CMK (cell line): Measurements from ENCODE around the gene SFXN5.
"Not testable (repeated sequence)": the region's sequence is repeated elsewhere in the genome, so short reads cannot be mapped to it uniquely, and the experiment has no call there.

Source experiments
- DNase-seq: peaks from one replicate; pipeline ENCODE4 v3.0.0-alpha.2; 2010; ENCODE audit warnings: low read depth

SFXN5 gene

GRCh38 chr2:72921088-72921851 lies 150.2 kb downstream of the SFXN5 start:
- no peak for DNase-seq

DNA sequence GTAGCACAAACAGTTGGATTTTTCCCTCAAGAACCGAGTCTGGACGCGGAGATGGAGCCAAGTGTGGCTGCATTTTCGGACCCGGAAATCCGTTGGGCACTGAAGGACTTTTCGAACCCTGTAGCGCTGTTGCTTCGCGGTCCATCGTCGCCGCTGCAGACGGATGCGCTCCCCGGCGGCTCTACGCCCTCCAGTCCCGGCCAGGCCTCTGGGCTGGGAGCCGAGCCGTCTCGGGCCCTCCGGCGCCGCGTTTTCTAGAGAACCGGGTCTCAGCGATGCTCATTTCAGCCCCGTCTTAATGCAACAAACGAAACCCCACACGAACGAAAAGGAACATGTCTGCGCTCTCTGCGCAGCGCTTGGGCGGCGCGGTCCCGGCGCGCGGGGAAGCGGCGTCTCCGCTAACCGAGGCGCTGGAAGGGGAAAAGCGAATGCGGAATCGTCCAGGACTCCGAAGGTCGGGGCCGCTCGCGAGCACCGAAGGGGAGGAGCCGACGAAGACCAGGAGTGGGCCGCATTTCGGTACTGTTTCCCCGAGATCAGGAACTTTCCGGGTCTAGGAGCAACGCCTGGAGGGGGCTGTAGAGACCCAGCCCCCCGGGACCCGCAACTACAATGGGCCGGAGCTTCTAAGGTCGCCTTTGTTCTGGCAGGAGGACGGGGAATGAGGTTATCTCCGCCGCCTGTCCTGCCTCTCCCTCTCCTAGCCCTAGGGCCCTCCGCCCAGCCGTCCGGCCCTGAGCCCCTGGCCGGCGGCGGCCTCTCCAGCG lies 151.0 kb downstream of the SFXN5 start:
- DNase-seq, result no peak

DNA sequence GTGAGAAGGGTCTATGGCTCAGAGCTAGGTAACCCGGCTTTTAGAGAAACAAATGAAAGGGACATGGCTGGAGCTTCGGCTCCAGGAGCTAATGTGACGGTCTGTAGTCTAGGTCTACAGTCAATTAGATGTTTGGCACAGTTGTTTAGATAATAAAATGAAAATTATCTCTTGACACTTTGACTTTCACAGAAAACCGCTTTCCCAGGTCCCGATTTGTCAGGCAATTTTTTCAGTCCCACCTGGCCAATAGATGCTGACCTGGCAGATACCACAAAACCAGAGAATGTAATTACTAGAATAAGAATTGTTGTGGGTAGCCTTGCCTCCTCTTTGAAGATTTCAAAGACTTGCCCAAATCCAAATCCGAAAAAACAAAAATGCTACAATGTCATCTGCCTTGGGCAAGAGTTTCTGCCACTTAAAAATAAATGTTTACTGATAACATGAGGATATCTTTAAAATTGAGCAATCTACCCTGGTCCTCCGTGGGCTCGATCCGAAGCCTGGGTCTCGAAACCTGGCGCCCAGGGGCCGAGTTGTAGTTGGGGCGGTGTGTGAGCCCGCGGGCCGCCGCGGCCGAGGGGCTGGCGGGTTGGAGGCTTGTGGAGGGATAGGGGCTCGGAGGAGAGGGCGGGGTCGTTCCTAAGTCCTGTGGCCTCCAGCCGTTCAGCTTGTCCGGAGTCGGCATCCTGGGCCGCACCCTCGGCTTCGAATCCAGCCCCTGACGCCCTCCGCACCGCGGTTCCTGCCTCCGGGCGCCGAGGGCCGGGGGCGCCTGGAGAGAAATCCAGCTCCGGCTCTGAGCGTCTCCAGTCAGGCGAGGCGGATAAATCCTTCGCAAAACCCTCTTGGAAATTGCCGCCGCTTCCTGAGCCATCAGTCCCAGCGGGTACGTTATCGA lies 151.8 kb downstream of the SFXN5 start:
- DNase-seq, result no peak

GRCh38 chr2:72917877-72918553 lies 153.5 kb downstream of the SFXN5 start:
- no peak for DNase-seq

DNA sequence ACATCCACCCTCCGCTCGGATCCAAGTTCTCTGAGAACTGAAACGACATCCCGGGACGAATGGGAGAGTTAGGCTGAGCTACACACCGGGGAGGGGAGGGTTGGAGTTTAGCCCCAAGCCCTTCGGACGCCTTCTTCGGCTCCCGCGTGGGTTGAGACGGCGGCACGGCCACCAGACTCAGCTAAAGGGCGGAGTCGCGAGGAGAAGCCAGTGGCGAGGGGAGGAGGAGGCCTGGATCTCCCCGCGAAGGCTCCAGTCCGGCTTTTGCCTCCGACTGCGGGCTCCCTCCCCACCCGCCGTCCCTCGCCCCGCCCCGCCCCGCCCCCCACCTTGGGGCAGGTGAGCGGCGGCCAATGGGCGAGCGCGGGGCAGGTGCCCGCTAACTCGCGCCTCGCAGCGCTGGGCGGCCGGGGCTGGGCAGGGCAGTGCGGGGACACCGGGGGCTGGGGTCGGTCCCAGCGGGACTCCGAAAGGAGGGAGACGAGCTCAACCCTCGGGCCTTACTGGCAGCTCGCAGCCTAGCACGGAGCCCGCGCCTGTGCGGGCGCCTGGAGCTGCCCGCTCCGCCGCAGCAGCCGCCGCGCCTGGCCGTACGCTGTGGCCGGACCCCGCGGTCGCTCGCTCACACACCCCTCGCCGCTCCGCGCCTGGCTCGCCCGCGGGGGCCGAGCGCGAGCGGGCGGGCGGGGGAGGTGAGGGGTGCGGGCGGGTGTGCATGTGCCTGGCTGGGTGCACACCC lies 154.2 kb downstream of the SFXN5 start, which contains the start of gene EMX1:
EMX1 (plus strand) TSS at position 382 of the 739 bp plus-strand sequence; CDS start at position 716, 334 bp downstream.
- no peak for DNase-seq

DNA sequence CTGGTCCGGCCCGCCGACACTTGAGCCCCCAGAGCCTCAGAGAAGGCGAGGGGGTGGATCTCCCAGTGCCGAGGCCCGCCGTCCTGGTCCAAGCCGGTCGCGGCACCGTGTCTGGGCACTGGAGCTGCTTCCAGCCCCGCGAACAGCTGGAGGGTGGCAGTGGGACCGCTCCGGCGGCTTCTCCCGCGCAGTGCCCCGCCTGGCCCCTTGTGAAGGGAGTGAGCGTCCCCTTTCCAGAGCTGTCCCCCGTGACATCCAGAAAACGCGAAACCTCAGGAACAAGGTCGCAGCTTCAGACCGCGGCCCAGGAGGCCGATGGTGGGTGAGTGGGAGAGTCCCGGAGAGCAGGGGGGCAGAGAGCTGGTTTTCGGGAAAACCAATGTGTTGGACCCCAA lies 154.8 kb downstream of the SFXN5 start:
- DNase-seq, result no peak

DNA sequence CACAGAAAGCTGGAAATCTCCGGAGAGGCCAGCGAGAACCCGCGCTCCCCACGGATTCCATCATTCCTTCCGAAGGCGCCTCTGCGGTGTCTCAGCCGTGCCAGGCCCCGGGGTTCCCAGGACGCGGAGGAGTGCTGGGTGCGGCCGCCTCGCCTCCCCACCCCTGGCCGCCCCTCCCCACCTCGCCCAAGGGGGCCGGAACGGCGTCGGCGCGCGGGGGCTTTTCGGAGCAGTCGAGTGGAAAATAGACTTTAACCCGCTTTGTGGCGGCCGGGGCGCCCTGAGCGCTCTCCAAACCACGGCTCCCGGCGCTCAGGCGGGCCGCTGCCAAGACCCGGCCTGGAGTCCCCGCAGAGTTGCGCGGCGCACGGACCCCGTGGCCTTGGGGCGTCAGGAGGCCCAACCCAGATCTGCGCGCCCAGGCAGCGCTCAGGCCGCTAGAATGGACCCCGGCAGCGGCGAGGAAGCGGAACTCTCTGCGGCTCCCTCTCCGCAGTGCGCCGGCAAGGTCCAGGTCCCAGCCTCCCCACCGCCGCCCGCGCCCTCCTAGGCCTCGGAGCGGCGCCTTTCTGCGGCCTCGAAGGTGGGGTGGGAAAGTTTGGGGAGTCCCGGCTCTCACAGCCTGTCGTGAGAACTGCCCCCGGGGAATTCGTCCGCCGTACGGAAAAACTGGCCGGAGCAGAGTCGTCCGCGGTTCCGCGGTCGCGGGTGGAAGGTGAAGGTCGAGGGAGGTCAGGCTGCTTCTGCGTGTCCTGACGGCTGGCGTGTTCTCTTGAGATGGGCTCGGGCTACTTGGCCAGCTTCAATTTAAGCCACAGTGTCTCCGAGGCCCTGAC lies 155.4 kb downstream of the SFXN5 start:
- DNase-seq, result peak; percentile 53

DNA sequence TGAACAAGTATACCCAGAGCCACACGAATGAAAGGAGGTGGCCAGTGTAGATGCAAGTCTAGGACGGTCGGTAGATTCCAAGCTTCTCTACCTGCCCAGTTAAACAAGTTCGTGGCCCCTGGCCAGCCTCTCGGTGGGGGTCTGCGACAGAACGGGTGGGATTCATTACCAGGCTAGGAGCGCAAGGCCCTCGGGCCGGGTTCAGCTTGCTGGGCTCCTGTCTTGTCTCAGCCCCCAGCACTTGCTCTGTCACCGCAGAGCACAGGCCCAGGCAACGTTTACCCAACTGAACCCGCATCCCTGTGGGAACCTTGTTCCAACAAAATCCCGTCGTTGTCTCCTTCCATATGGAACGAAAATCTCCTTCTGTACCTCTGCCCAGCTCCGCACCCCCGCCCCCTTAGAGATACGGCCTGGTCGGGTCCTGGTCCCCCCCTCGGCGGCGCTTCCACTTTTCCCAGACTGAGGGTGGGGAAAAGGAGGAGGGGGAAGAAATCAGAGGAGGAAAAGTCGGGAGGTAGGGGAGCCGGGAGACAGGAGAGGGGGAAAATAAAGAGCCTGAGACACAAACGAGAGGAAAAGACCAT lies 156.1 kb downstream of the SFXN5 start:
- no peak for DNase-seq

GRCh38 chr2:72914589-72915319 lies 156.8 kb downstream of the SFXN5 start:
- no peak for DNase-seq

DNA sequence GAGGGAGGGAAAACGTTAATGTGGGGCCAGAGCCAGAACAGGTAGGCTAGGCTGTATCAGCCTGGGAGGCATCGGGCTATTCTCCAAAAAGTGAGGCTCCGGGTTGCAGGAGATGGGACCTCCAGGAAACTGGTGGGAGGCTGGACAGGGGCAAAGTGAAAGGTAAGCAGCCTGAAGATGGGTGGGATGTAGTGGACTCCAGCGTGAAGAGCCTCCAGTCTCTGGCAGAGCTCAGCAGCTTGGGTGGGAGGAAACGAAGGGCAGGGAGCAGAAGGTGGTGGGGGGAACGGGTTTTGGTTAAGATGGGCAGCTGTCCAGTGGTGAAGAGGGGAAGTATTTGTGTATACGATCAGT lies 157.3 kb downstream of the SFXN5 start:
- DNase-seq, result no peak

DNA sequence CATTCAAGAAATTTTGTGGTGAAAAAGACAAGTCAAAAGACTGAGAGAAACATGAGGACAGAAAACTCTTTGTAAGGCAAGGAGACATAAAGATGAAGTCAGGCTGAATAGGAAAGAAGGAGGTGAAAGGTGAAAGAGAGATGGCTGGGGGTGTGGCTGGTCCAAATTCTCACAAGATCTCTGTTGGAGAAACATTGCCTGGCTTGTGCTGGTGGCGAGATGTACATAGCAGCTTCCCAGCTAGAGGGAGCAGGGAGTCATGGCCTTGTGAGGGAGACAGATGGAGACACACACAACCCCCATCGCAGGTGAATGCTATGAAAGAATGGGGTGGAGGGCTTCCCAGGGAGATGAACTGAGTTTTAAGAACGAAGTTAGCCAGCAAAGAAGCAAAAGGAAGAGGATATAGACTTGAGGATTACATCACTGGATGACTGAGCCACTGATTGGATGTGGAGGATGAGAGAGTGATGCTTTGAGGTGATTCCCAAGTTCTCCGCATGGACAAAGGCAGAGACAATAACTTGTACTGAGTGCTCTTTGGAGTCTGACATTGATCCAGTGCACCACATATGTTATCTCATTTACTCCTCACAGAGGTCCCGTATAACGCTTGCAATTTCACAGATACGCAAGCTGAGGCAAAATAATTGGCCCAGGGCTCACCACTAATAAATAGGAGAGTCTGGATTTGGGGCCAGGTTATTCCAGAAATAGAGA lies 157.9 kb downstream of the SFXN5 start:
- DNase-seq, result no peak

DNA sequence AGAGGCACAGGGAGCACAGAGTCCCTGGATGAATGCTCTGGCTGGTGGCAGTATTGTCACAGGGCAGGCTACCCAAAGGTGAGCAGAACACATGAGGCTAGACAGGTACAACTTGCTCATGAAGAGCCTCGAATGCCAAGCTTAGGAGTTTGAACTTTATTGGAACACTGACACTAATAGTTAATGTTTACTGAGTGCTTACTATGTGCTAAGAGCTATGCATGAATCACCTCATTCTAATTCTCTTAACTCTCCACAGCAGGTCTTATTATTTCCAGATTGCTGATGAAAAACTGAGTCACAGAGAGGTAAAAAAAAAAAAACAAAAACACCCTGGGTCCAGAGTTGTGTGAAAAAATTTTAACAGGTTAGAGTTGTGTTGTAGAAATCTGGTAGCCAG lies 160.3 kb downstream of the SFXN5 start:
- DNase-seq, result no peak

DNA sequence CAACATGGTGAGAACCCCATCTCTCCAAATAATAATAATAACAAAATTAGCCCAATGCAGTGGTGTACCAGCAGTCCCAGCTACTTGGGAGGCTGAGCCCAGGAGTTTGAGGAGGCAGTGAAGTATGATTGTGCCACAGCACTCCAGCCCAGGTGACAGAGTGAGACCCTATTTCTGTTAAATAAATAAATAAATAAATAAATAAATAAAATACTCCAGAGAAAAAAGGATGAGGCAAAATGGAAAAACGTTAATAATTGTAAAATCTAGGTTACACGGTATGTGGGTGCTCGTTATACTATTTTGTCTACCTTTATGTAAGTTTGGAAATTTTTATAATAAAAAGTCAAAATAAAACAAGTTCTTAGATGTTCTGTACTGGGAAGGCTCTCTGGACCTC lies 162.8 kb downstream of the SFXN5 start:
- DNase-seq, result no peak

DNA sequence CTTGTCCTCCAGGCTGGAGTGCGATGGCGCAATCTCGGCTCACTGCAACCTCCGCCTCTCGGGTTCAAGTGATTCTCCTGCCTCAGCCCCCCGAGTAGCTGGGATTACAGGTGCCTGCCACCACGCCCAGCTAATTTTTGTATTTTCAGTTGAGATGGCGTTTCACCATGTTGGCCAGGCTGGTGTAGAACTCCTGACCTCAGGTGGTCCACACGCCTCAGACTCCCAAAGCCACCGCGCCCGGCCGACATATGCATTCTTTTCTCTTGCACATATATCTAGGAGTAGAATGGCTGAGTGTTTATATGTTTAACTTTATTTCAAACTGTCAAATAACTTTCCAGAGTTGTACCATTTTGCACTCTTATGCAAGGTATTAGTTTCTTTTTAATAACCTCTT lies 164.1 kb downstream of the SFXN5 start:
- DNase-seq, result not testable (repeated sequence)

GRCh38 chr2:72901426-72901825 lies 170.1 kb downstream of the SFXN5 start:
- peak; percentile 74 for DNase-seq

DNA sequence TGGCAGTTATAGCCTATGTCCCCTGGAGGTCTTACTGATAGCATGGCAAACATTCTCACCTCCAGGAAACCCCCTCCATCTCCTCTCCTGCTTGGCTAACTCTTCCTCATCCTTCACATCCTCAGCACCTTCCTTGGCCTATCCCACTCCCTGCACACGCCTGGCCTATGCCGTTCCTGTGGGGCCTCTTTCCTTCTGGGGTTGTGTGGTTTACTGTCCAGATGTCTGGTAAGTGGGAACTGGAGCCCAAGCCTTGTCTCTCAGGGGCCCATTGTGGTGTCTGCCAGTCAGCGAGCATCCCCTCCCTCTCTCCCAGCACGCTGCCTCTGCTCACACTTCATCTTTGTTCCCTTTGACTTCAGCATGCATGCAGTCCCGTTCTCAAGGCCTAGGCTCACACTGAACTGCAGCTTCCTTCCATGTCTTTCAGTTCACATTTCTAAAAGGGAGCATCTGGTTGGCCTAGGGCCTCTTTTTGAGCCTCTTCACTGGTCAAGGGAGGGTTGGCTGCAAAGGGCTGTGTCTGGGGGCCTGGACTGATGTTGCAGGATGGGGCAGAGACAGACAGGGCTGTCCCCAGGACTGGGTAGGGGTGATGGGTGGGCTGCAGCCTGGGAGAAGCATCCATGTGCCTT lies 171.2 kb downstream of the SFXN5 start:
- no peak for DNase-seq

GRCh38 chr2:72898585-72898906 lies 173.0 kb downstream of the SFXN5 start:
- DNase-seq, result no peak
